HG03521 (cell line): ENCODE data around the gene ZNF516.

Experiments used
- ATAC-seq: cut with Tn5 transposase; IDR thresholded peaks from one replicate; pipeline ENCODE4 v1.9.1; 2021; ENCODE audit warnings: mild to moderate bottlenecking, moderate library complexity; ENCODE audit not compliant: unreplicated experiment

Gene ZNF516

GRCh38 chr18:76426737-76427305 lies 68.2 kb downstream of the ZNF516 start:
- ATAC-seq = no peak

GRCh38 chr18:76425146-76426131 lies 69.6 kb downstream of the ZNF516 start:
- ATAC-seq = no peak

GRCh38 chr18:76422838-76423237 lies 72.2 kb downstream of the ZNF516 start:
- ATAC-seq = no peak

GRCh38 chr18:76422121-76422520 lies 72.9 kb downstream of the ZNF516 start:
- no peak for ATAC-seq

- no peak for ATAC-seq
These were observed 73.4 kb downstream of the ZNF516 start for GRCh38 chr18:76421685-76422078.

- no peak for ATAC-seq
These were observed 74.0 kb downstream of the ZNF516 start for GRCh38 chr18:76420898-76421684.

GRCh38 chr18:76419811-76420210 lies 75.2 kb downstream of the ZNF516 start:
- ATAC-seq = no peak

GRCh38 chr18:76416911-76417310 lies 78.1 kb downstream of the ZNF516 start:
- ATAC-seq = no peak

- no peak for ATAC-seq
These were observed 80.0 kb downstream of the ZNF516 start for GRCh38 chr18:76414936-76415621.

GRCh38 chr18:76412818-76413565 lies 82.0 kb downstream of the ZNF516 start:
- no peak for ATAC-seq

- no peak for ATAC-seq
These were observed 82.8 kb downstream of the ZNF516 start for GRCh38 chr18:76412010-76412817.

- ATAC-seq = peak; percentile 46
These were observed 84.2 kb downstream of the ZNF516 start for GRCh38 chr18:76410660-76411417.

- no peak for ATAC-seq
These were observed 85.0 kb downstream of the ZNF516 start for GRCh38 chr18:76410033-76410432.

- ATAC-seq = no peak
These were observed 86.5 kb downstream of the ZNF516 start for GRCh38 chr18:76408480-76409067.

- no peak for ATAC-seq
These were observed 87.4 kb downstream of the ZNF516 start for GRCh38 chr18:76407681-76408080.

GRCh38 chr18:76406791-76407190 lies 88.3 kb downstream of the ZNF516 start:
- no peak for ATAC-seq

- ATAC-seq = no peak
These were observed 89.2 kb downstream of the ZNF516 start for GRCh38 chr18:76405681-76406356.

GRCh38 chr18:76405280-76405679 lies 89.8 kb downstream of the ZNF516 start:
- no peak for ATAC-seq
